Stimulated activated naive CD8-positive, alpha-beta T cell treated with anti-CD3 and anti-CD28 coated beads, Interleukin-15, Interleukin-2, amounts not matched to agents 100 ng/mL and 50 ng/mL, for 24 hours (primary cell): ENCODE measurements around the gene STAT4.
A peak's percentile ranks its signal among the peaks of the same experiment; 100 is the strongest.

ENCODE experiments used
- H3K27ac Mint-ChIP-seq: one replicate; pipeline ENCODE4 v1.8.0; 2021; ENCODE audit warnings: mild to moderate bottlenecking, mixed read lengths
- H3K27me3 Mint-ChIP-seq: one replicate; pipeline ENCODE4 v1.8.0; 2021; ENCODE audit warnings: mixed read lengths
- H3K36me3 Mint-ChIP-seq: one replicate; pipeline ENCODE4 v1.8.0; 2021; ENCODE audit warnings: low read depth, mixed read lengths
- H3K4me1 Mint-ChIP-seq: one replicate; pipeline ENCODE4 v1.8.0; 2021; ENCODE audit warnings: low read depth, mixed read lengths
- H3K4me3 Mint-ChIP-seq: one replicate; pipeline ENCODE4 v1.8.0; 2021; ENCODE audit warnings: mild to moderate bottlenecking, mixed read lengths
- H3K9me3 Mint-ChIP-seq: one replicate; pipeline ENCODE4 v1.8.0; 2021; ENCODE audit warnings: mixed read lengths

Gene STAT4

GRCh38 chr2:191064590-191064989, 86.2 kb downstream of the STAT4 start:
- Mint-ChIP-seq H3K27me3 (no peaks in the 10 kb centered on the region), H3K36me3 (peaks cover 74% of the 10 kb centered on the region), H3K4me3 (peak overlapping the region; percentile 91), H3K9me3 (no peaks in the 10 kb centered on the region), H3K27ac (peak overlapping the region; percentile 92), H3K4me1 (peaks cover 94% of the 10 kb centered on the region)

GRCh38 chr2:191063584-191063983, 87.2 kb downstream of the STAT4 start:
- Mint-ChIP-seq H3K4me1 (peaks cover 90% of the 10 kb centered on the region), H3K4me3 (peak overlapping the region; percentile 58), H3K36me3 (peaks cover 74% of the 10 kb centered on the region), H3K27me3 (no peaks in the 10 kb centered on the region), H3K9me3 (no peaks in the 10 kb centered on the region), H3K27ac (peak overlapping the region; percentile 83)

GRCh38 chr2:191061381-191061980, 89.3 kb downstream of the STAT4 start:
- Mint-ChIP-seq H3K4me3 (peak overlapping the region; percentile 35), H3K9me3 (no peaks in the 10 kb centered on the region), H3K27me3 (no peaks in the 10 kb centered on the region), H3K36me3 (peaks cover 66% of the 10 kb centered on the region), H3K27ac (peak overlapping the region; percentile 88), H3K4me1 (peaks cover 79% of the 10 kb centered on the region)

GRCh38 chr2:191059308-191059707, 91.5 kb downstream of the STAT4 start:
- H3K36me3 Mint-ChIP-seq, result peaks cover 68% of the 10 kb centered on the region
- H3K9me3 Mint-ChIP-seq, result no peaks in the 10 kb centered on the region
- peak overlapping the region; percentile 16 for H3K27ac Mint-ChIP-seq
- peaks cover 73% of the 10 kb centered on the region for H3K4me1 Mint-ChIP-seq
- H3K27me3 Mint-ChIP-seq, result no peaks in the 10 kb centered on the region
- H3K4me3 Mint-ChIP-seq, result no peak overlapping the region

- peaks cover 48% of the 10 kb centered on the region for H3K36me3 Mint-ChIP-seq
- peak overlapping the region; percentile 40 for H3K4me3 Mint-ChIP-seq
- H3K27ac Mint-ChIP-seq, result peak overlapping the region; percentile 69
- peaks cover 43% of the 10 kb centered on the region for H3K4me1 Mint-ChIP-seq
- no peaks in the 10 kb centered on the region for H3K9me3 Mint-ChIP-seq
- no peaks in the 10 kb centered on the region for H3K27me3 Mint-ChIP-seq
Observed at GRCh38 chr2:191056228-191056627, 94.6 kb downstream of the STAT4 start.

- Mint-ChIP-seq H3K9me3 (no peaks in the 10 kb centered on the region), H3K4me3 (no peak overlapping the region), H3K27me3 (no peaks in the 10 kb centered on the region), H3K4me1 (peaks cover 25% of the 10 kb centered on the region), H3K36me3 (peaks cover 28% of the 10 kb centered on the region), H3K27ac (no peak overlapping the region)
Observed at GRCh38 chr2:191053256-191053655, 97.5 kb downstream of the STAT4 start.

GRCh38 chr2:191051825-191052778, 98.7 kb downstream of the STAT4 start:
- Mint-ChIP-seq H3K27ac (no peak overlapping the region), H3K27me3 (no peaks in the 10 kb centered on the region), H3K9me3 (no peaks in the 10 kb centered on the region), H3K4me1 (peaks cover 22% of the 10 kb centered on the region), H3K4me3 (no peak overlapping the region), H3K36me3 (peaks cover 30% of the 10 kb centered on the region)

- Mint-ChIP-seq H3K9me3 (no peaks in the 10 kb centered on the region), H3K4me3 (no peak overlapping the region), H3K27ac (no peak overlapping the region), H3K36me3 (peaks cover 26% of the 10 kb centered on the region), H3K27me3 (no peaks in the 10 kb centered on the region), H3K4me1 (peaks cover 12% of the 10 kb centered on the region)
Observed at GRCh38 chr2:191051177-191051576, 99.6 kb downstream of the STAT4 start.

- no peaks in the 10 kb centered on the region for H3K27me3 Mint-ChIP-seq
- peak overlapping the region; percentile 22 for H3K27ac Mint-ChIP-seq
- H3K4me3 Mint-ChIP-seq, result no peak overlapping the region
- H3K4me1 Mint-ChIP-seq, result peaks cover 7% of the 10 kb centered on the region
- no peaks in the 10 kb centered on the region for H3K9me3 Mint-ChIP-seq
- peaks cover 24% of the 10 kb centered on the region for H3K36me3 Mint-ChIP-seq
Observed at GRCh38 chr2:191050640-191050987, 100.2 kb downstream of the STAT4 start.

- H3K9me3 Mint-ChIP-seq, result no peaks in the 10 kb centered on the region
- H3K36me3 Mint-ChIP-seq, result peaks cover 29% of the 10 kb centered on the region
Observed at GRCh38 chr2:191049728-191050639, 100.8 kb downstream of the STAT4 start.

GRCh38 chr2:191048073-191048472, 102.7 kb downstream of the STAT4 start:
- H3K4me1 Mint-ChIP-seq, result peaks cover 6% of the 10 kb centered on the region
- H3K9me3 Mint-ChIP-seq, result peaks cover 6% of the 10 kb centered on the region
- H3K27ac Mint-ChIP-seq, result no peak overlapping the region
- no peaks in the 10 kb centered on the region for H3K27me3 Mint-ChIP-seq
- H3K4me3 Mint-ChIP-seq, result no peak overlapping the region
- peaks cover 26% of the 10 kb centered on the region for H3K36me3 Mint-ChIP-seq

More at GRCh38 chr2:191049728-191050639, 100.8 kb downstream of the STAT4 start:
- no peaks in the 10 kb centered on the region for H3K27me3 Mint-ChIP-seq
- no peak overlapping the region for H3K27ac Mint-ChIP-seq
- H3K4me3 Mint-ChIP-seq, result no peak overlapping the region
- peaks cover 6% of the 10 kb centered on the region for H3K4me1 Mint-ChIP-seq

GRCh38 chr2:191045141-191045540, 105.7 kb downstream of the STAT4 start:
- no peak overlapping the region for H3K4me3 Mint-ChIP-seq
- H3K36me3 Mint-ChIP-seq, result peaks cover 30% of the 10 kb centered on the region
- no peak overlapping the region for H3K27ac Mint-ChIP-seq
- H3K27me3 Mint-ChIP-seq, result no peaks in the 10 kb centered on the region
- H3K4me1 Mint-ChIP-seq, result peaks cover 14% of the 10 kb centered on the region
- peaks cover 6% of the 10 kb centered on the region for H3K9me3 Mint-ChIP-seq

GRCh38 chr2:191043438-191043837, 107.4 kb downstream of the STAT4 start:
- Mint-ChIP-seq H3K9me3 (peaks cover 6% of the 10 kb centered on the region), H3K36me3 (peaks cover 46% of the 10 kb centered on the region), H3K27me3 (no peaks in the 10 kb centered on the region), H3K4me1 (peaks cover 30% of the 10 kb centered on the region), H3K4me3 (no peak overlapping the region), H3K27ac (no peak overlapping the region)

GRCh38 chr2:191041418-191042161, 109.2 kb downstream of the STAT4 start:
- Mint-ChIP-seq H3K27ac (peak overlapping the region; percentile 9), H3K36me3 (peaks cover 60% of the 10 kb centered on the region), H3K4me1 (peaks cover 42% of the 10 kb centered on the region), H3K27me3 (no peaks in the 10 kb centered on the region), H3K9me3 (peaks cover 6% of the 10 kb centered on the region), H3K4me3 (no peak overlapping the region)
